ENCODE data around the gene PRDM11. TPM values are rescaled to one million over a fixed set of nuclear protein-coding genes. Genes with fewer than 3 reads are reported as not detected.
A peak's percentile ranks its signal among the peaks of the same experiment; 100 is the strongest.

Gene PRDM11
- 10 to 100 TPM; 10.7 to 45.4 (median 32.2) TPM for total RNA-seq
- polyA plus RNA-seq, result 1 to 10 TPM; 8.7 to 8.9 TPM
- long read RNA-seq, donor 1, partial matches to known transcripts, result 2 of 17 reads
- long read RNA-seq, donor 1, other reads (novel, unspliced or antisense), result 14 of 17 reads
- long read RNA-seq, donor 2, result 0 reads
- long read RNA-seq, donor 3, partial matches to known transcripts, result 1 of 24 reads
- long read RNA-seq, donor 3, other reads (novel, unspliced or antisense), result 22 of 24 reads

- Histone ChIP-seq H3K4me3 (peak within 1 kb of the TSS; percentile 74), H3K4me1 (ENCODE audit: insufficient read depth) (peaks cover 16% of the 10 kb centered on the region), H3K27ac (peak within 1 kb of the TSS; percentile 92 to 94), H3K36me3 (no peaks in the 10 kb centered on the region), H3K9me3 (no peaks in the 10 kb centered on the region), H3K27me3 (no peaks in the 10 kb centered on the region)
- 0 to 1% (median 0%) methylated on average over 59 to 93 of the region's 93 CpGs for WGBS, 3 donors
- TF ChIP-seq EP300 (IDR thresholded peaks at IDR 0.05), result no peak
- TF ChIP-seq POLR2A (IDR thresholded peaks at IDR 0.05), result no peak
- no peak for TF ChIP-seq CTCF (IDR thresholded peaks at IDR 0.05)
- intact Hi-C loops (cut with DNase I), result loop anchor here in 2 of 4 donors (1.0 to 10.0 kb wide), 4 partner anchors 34 to 88 kb away; no protein-coding TSS in a partner anchor
- DNase-seq, result peak; percentile 71 to 82 (median 76)
Measured at GRCh38 chr11:45146072-45147016, at the start of gene PRDM11. Gene PRDM11, plus strand, starts transcription at chr11:45146639. Its CDS starts 35,128 bp downstream, at chr11:45181767.

DNA sequence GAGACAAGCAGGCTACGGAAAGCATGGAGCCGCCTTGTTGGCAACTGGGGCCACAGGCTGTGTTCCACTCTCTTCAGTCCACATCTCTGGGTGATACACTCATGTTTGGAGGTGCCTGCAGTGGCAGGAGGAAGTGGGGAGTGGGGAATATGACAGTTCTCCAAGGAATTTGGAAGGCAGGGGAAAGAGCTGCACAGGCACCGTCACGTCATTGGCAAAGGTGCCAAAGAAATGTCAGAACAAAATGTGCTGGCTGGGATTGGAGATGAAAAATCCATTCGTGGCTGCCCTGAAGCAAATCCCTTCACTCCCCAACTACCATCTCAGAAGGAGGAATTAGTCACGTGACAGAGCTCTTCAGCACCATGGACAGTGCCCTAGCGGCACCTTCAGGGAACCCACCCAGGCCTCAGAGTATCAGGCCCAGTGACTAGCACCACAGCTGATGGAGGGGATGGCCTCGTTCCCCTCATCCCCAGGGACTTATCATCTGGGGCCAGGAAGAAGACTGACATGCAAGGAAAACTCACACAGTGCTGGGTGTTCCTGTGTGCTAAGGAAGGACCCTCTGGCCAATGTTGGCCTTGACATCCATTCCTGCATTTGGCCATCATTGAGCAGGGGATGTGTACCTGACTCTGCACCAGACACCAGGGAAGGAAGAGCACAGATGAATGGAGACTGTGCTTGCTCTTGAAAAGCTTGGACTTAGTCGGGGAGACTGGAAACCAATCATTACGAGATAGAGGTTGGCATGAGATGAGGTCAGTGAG lies 48.5 kb upstream of the PRDM11 start:
- H3K4me3 ChIP-seq, result no peak overlapping the region
- no peaks in the 10 kb centered on the region for H3K27me3 ChIP-seq
- WGBS, 3 donors, result 19 to 23% (median 19%) methylated on average over 10 of the region's 10 CpGs
- DNase-seq, result peak; percentile 34 to 70 (median 56)
- no peaks in the 10 kb centered on the region for H3K9me3 ChIP-seq
- TF ChIP-seq CTCF (IDR thresholded peaks at IDR 0.05) (no peak), POLR2A (IDR thresholded peaks at IDR 0.05) (no peak), EP300 (IDR thresholded peaks at IDR 0.05) (no peak)
- intact Hi-C loops (cut with DNase I), result loop anchor here in 1 of 4 donors (2.0 kb wide), 1 partner anchor 163 kb away; no protein-coding TSS in a partner anchor
- peaks cover 3% of the 10 kb centered on the region for H3K4me1 ChIP-seq (ENCODE audit: insufficient read depth)
- no peaks in the 10 kb centered on the region for H3K36me3 ChIP-seq
- H3K27ac ChIP-seq, result no peak overlapping the region

DNA sequence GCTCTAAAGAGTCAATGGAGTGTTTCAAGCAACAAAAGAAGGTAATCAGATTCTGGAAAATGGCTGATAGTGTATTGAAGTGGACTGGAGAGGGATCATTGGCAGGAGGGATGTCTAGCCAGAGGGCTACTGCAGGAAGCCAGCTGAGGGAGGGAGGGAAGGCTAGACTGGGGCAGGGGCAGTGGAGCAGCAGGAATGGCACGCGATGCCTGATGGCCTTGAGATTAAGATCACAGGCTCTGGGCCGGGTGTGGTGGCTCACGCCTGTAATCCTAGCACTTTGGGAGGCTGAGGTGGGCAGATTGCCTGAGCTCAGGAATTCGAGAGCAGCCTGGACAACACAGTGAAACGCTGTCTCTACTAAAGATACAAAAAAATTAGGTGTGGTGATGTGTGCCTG lies 47.5 kb upstream of the PRDM11 start:
- Histone ChIP-seq H3K9me3 (no peaks in the 10 kb centered on the region), H3K27me3 (no peaks in the 10 kb centered on the region), H3K4me3 (no peak overlapping the region), H3K4me1 (ENCODE audit: insufficient read depth) (no peaks in the 10 kb centered on the region), H3K36me3 (no peaks in the 10 kb centered on the region), H3K27ac (no peak overlapping the region)
- intact Hi-C loops (cut with DNase I), result loop anchor here in 1 of 4 donors (2.0 kb wide), 1 partner anchor 164 kb away; no protein-coding TSS in a partner anchor
- WGBS, 3 donors, result 61 to 80% (median 70%) methylated on average over 6 of the region's 6 CpGs
- no peak for TF ChIP-seq POLR2A (IDR thresholded peaks at IDR 0.05)
- TF ChIP-seq EP300 (IDR thresholded peaks at IDR 0.05), result no peak
- TF ChIP-seq CTCF (IDR thresholded peaks at IDR 0.05), result no peak
- no peak for DNase-seq

GRCh38 chr11:45100339-45100738 lies 46.1 kb upstream of the PRDM11 start:
- no peaks in the 10 kb centered on the region for H3K36me3 ChIP-seq
- intact Hi-C loops (cut with DNase I), result loop anchor here in 1 of 4 donors (5.0 to 10.0 kb wide), 2 partner anchors 173 to 476 kb away; no protein-coding TSS in a partner anchor
- no peak overlapping the region for H3K4me3 ChIP-seq
- no peak overlapping the region for H3K27ac ChIP-seq
- H3K27me3 ChIP-seq, result no peaks in the 10 kb centered on the region
- no peaks in the 10 kb centered on the region for H3K4me1 ChIP-seq (ENCODE audit: insufficient read depth)
- TF ChIP-seq CTCF (IDR thresholded peaks at IDR 0.05), result no peak
- TF ChIP-seq POLR2A (IDR thresholded peaks at IDR 0.05), result no peak
- TF ChIP-seq EP300 (IDR thresholded peaks at IDR 0.05), result no peak
- DNase-seq, result no peak
- no peaks in the 10 kb centered on the region for H3K9me3 ChIP-seq
- WGBS, 3 donors, result 26 to 40% (median 28%) methylated on average over 2 of the region's 2 CpGs
